ENCODE results near the gene CYS1.
A peak's percentile ranks its signal among the peaks of the same experiment; 100 is the strongest.

CYS1 gene

GRCh38 chr2:10028407-10028987 is 51.7 kb downstream of the CYS1 start:
- Histone ChIP-seq H3K9ac (ENCODE audit: low read depth, low read length) (no peak overlapping the region), H3K9me3 (ENCODE audit: control insufficient read depth, insufficient read depth, low read length) (no peaks in the 10 kb centered on the region), H3K36me3 (ENCODE audit: control insufficient read depth, insufficient read depth, low read length) (no peaks in the 10 kb centered on the region), H3K27me3 (ENCODE audit: control insufficient read depth, insufficient read depth, low read length) (no peaks in the 10 kb centered on the region), H3K27ac (ENCODE audit: low read depth, low read length) (peak overlapping the region; percentile 4), H3K4me3 (ENCODE audit: low read depth, low read length) (no peak overlapping the region), H3K4me1 (ENCODE audit: control insufficient read depth, insufficient read depth, low read length) (peaks cover 26% of the 10 kb centered on the region)

- Histone ChIP-seq H3K9ac (ENCODE audit: low read depth, low read length) (no peak overlapping the region), H3K4me1 (ENCODE audit: control insufficient read depth, insufficient read depth, low read length) (peaks cover 26% of the 10 kb centered on the region), H3K27me3 (ENCODE audit: control insufficient read depth, insufficient read depth, low read length) (no peaks in the 10 kb centered on the region), H3K36me3 (ENCODE audit: control insufficient read depth, insufficient read depth, low read length) (no peaks in the 10 kb centered on the region), H3K9me3 (ENCODE audit: control insufficient read depth, insufficient read depth, low read length) (no peaks in the 10 kb centered on the region), H3K27ac (ENCODE audit: low read depth, low read length) (no peak overlapping the region), H3K4me3 (ENCODE audit: low read depth, low read length) (no peak overlapping the region)
Observed at GRCh38 chr2:10027660-10028330, 52.4 kb downstream of the CYS1 start.

GRCh38 chr2:10026940-10027569 is 53.2 kb downstream of the CYS1 start:
- H3K4me1 ChIP-seq (ENCODE audit: control insufficient read depth, insufficient read depth, low read length) = peaks cover 26% of the 10 kb centered on the region

GRCh38 chr2:10022966-10023662 is 57.1 kb downstream of the CYS1 start:
- Histone ChIP-seq H3K4me3 (ENCODE audit: low read depth, low read length) (no peak overlapping the region), H3K27ac (ENCODE audit: low read depth, low read length) (no peak overlapping the region), H3K36me3 (ENCODE audit: control insufficient read depth, insufficient read depth, low read length) (no peaks in the 10 kb centered on the region), H3K9ac (ENCODE audit: low read depth, low read length) (no peak overlapping the region), H3K27me3 (ENCODE audit: control insufficient read depth, insufficient read depth, low read length) (no peaks in the 10 kb centered on the region), H3K9me3 (ENCODE audit: control insufficient read depth, insufficient read depth, low read length) (no peaks in the 10 kb centered on the region), H3K4me1 (ENCODE audit: control insufficient read depth, insufficient read depth, low read length) (0 out of 2 replicates have a peak, but pooled peaks cover under 1% of the 10 kb centered on the region)

More at GRCh38 chr2:10026940-10027569, 53.2 kb downstream of the CYS1 start:
- Histone ChIP-seq H3K27me3 (ENCODE audit: control insufficient read depth, insufficient read depth, low read length) (no peaks in the 10 kb centered on the region), H3K9ac (ENCODE audit: low read depth, low read length) (no peak overlapping the region), H3K9me3 (ENCODE audit: control insufficient read depth, insufficient read depth, low read length) (no peaks in the 10 kb centered on the region), H3K4me3 (ENCODE audit: low read depth, low read length) (no peak overlapping the region), H3K36me3 (ENCODE audit: control insufficient read depth, insufficient read depth, low read length) (no peaks in the 10 kb centered on the region), H3K27ac (ENCODE audit: low read depth, low read length) (no peak overlapping the region)

DNA sequence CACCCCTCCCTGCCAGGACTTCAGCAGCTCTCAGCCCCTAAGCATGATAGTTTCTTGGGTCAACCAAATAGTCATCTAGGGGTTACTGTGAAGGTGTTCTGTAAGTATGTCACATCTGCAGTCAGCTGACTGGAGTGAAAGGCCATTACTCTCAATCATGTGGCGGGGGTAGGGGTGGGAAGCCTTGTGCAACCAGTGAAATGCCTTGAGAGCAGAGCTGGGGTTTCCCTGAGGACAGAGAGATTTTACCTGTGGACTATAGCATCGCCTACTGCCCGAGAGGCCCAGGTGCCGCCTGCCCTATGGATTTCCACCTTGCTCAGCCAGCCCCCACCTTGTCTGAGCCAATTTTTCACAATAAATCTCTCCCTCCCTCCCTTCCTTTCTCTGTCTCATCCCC is 57.8 kb downstream of the CYS1 start:
- Histone ChIP-seq H3K4me3 (ENCODE audit: low read depth, low read length) (no peak overlapping the region), H3K36me3 (ENCODE audit: control insufficient read depth, insufficient read depth, low read length) (no peaks in the 10 kb centered on the region), H3K9ac (ENCODE audit: low read depth, low read length) (no peak overlapping the region), H3K27me3 (ENCODE audit: control insufficient read depth, insufficient read depth, low read length) (no peaks in the 10 kb centered on the region), H3K4me1 (ENCODE audit: control insufficient read depth, insufficient read depth, low read length) (no peaks in the 10 kb centered on the region), H3K9me3 (ENCODE audit: control insufficient read depth, insufficient read depth, low read length) (no peaks in the 10 kb centered on the region), H3K27ac (ENCODE audit: low read depth, low read length) (no peak overlapping the region)

GRCh38 chr2:10022041-10022421 is 58.2 kb downstream of the CYS1 start:
- H3K36me3 ChIP-seq (ENCODE audit: control insufficient read depth, insufficient read depth, low read length) = no peaks in the 10 kb centered on the region
- no peak overlapping the region for H3K27ac ChIP-seq (ENCODE audit: low read depth, low read length)

DNA sequence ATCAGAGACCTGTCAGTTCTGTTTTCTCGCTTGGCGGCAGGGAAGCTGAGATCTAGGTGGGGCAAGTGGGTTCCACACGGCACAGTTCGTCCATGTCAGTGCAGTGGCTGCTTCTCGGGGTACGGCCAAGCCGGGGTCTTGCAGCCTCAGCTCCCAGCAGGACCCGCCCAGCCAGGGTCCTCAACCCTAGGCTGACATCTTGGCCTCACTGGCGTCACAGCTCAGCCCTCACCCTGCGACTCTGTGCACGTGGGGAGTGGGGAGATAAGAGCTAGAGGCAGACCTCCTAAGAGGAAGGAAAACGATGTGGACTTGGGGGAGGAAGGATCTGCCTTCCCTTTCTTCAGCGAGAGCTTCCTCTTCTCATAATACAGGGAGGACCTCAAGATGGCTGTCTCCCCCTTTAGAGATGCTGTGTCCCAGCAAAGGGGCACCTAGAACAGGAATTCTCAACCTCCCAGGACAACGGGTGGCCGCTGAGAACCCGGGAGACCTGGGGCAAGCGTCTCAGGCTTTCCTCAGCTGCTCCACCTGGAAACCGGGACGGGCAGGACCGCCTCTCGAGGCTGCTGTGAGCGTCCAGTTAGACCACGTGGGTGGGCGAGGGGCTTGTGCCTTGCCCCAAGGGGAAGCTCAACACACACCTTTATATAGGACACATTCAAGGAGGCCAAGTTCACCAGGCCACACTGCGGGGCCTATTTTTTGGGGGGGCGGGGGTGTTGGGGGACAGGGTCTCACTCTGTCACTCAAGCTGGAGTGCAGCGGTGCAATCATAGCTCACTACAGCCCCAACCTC is 60.4 kb downstream of the CYS1 start:
- H3K9ac ChIP-seq (ENCODE audit: low read depth, low read length) = no peak overlapping the region

More at GRCh38 chr2:10022041-10022421, 58.2 kb downstream of the CYS1 start:
- Histone ChIP-seq H3K4me1 (ENCODE audit: control insufficient read depth, insufficient read depth, low read length) (no peaks in the 10 kb centered on the region), H3K9me3 (ENCODE audit: control insufficient read depth, insufficient read depth, low read length) (no peaks in the 10 kb centered on the region), H3K9ac (ENCODE audit: low read depth, low read length) (no peak overlapping the region), H3K27me3 (ENCODE audit: control insufficient read depth, insufficient read depth, low read length) (no peaks in the 10 kb centered on the region), H3K4me3 (ENCODE audit: low read depth, low read length) (no peak overlapping the region)

DNA sequence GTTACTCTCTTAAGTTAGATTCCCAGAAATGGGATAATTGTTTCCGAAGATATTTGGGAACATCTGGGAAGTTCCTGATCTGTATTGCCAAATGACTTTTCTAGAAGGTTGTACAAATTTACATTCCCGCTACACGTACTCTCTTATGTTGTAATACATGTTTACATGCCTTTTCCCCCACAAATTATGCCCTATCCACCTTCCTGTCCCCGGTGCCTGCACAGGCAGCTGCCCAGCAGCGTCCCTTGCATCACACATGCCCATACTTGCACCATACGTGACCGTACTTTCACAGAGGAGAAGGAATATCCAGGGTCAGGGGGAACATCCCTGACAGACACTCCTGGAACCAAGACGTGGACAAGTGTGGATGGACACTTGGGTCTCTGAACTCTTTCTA is 61.0 kb downstream of the CYS1 start:
- no peaks in the 10 kb centered on the region for H3K27me3 ChIP-seq (ENCODE audit: control insufficient read depth, insufficient read depth, low read length)
- no peaks in the 10 kb centered on the region for H3K9me3 ChIP-seq (ENCODE audit: control insufficient read depth, insufficient read depth, low read length)
- no peaks in the 10 kb centered on the region for H3K4me1 ChIP-seq (ENCODE audit: control insufficient read depth, insufficient read depth, low read length)
- no peaks in the 10 kb centered on the region for H3K36me3 ChIP-seq (ENCODE audit: control insufficient read depth, insufficient read depth, low read length)
- no peak overlapping the region for H3K4me3 ChIP-seq (ENCODE audit: low read depth, low read length)
- H3K27ac ChIP-seq (ENCODE audit: low read depth, low read length) = no peak overlapping the region
- no peak overlapping the region for H3K9ac ChIP-seq (ENCODE audit: low read depth, low read length)

More for the DNA sequence above, 60.4 kb downstream of the CYS1 start:
- Histone ChIP-seq H3K36me3 (ENCODE audit: control insufficient read depth, insufficient read depth, low read length) (no peaks in the 10 kb centered on the region), H3K4me3 (ENCODE audit: low read depth, low read length) (no peak overlapping the region), H3K27me3 (ENCODE audit: control insufficient read depth, insufficient read depth, low read length) (no peaks in the 10 kb centered on the region), H3K27ac (ENCODE audit: low read depth, low read length) (no peak overlapping the region), H3K4me1 (ENCODE audit: control insufficient read depth, insufficient read depth, low read length) (no peaks in the 10 kb centered on the region), H3K9me3 (ENCODE audit: control insufficient read depth, insufficient read depth, low read length) (no peaks in the 10 kb centered on the region)

GRCh38 chr2:10017313-10017941 is 62.8 kb downstream of the CYS1 start:
- H3K4me1 ChIP-seq (ENCODE audit: control insufficient read depth, insufficient read depth, low read length) = no peaks in the 10 kb centered on the region
- H3K36me3 ChIP-seq (ENCODE audit: control insufficient read depth, insufficient read depth, low read length) = no peaks in the 10 kb centered on the region
- H3K27ac ChIP-seq (ENCODE audit: low read depth, low read length) = no peak overlapping the region
- no peaks in the 10 kb centered on the region for H3K27me3 ChIP-seq (ENCODE audit: control insufficient read depth, insufficient read depth, low read length)
- H3K9ac ChIP-seq (ENCODE audit: low read depth, low read length) = no peak overlapping the region
- no peaks in the 10 kb centered on the region for H3K9me3 ChIP-seq (ENCODE audit: control insufficient read depth, insufficient read depth, low read length)
- H3K4me3 ChIP-seq (ENCODE audit: low read depth, low read length) = no peak overlapping the region

DNA sequence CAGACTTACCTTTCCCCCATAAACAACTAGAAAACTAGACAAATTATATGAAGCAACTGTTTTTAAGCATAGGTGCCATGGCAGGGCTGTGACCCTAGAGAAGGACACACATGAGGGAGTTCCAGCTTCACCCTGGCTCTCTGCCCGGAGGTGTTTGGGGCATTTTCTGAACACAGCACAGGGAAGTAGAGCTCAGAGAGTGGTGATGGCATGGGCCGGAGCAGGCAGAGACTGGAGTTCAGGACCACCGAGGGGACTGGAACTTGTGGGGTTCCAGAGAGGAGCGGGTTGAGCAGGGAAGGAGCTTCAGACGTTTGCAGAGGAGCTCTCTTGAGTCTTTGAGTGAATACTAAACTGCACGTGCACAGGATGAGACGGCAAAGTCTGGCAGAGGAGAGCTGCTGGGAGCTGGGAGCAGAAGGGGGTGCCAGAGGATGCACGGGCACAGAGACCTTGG is 63.4 kb downstream of the CYS1 start:
- no peaks in the 10 kb centered on the region for H3K9me3 ChIP-seq (ENCODE audit: control insufficient read depth, insufficient read depth, low read length)

More for the DNA sequence above, 63.4 kb downstream of the CYS1 start:
- no peak overlapping the region for H3K4me3 ChIP-seq (ENCODE audit: low read depth, low read length)
- H3K27me3 ChIP-seq (ENCODE audit: control insufficient read depth, insufficient read depth, low read length) = no peaks in the 10 kb centered on the region
- H3K4me1 ChIP-seq (ENCODE audit: control insufficient read depth, insufficient read depth, low read length) = no peaks in the 10 kb centered on the region
- no peaks in the 10 kb centered on the region for H3K36me3 ChIP-seq (ENCODE audit: control insufficient read depth, insufficient read depth, low read length)
- H3K9ac ChIP-seq (ENCODE audit: low read depth, low read length) = no peak overlapping the region
- H3K27ac ChIP-seq (ENCODE audit: low read depth, low read length) = no peak overlapping the region

All from HUES48 (cell line).